ENCODE data around the gene FZD2. TPM values are rescaled to one million over a fixed set of nuclear protein-coding genes. Genes with fewer than 3 reads are reported as not detected.
"Not testable (repeated sequence)": the region's sequence is repeated elsewhere in the genome, so short reads cannot be mapped to it uniquely, and the experiment has no call there.

FZD2 gene
- total RNA-seq = under 1 TPM in 1 of 2 experiments, not detected in 1; 0.30 TPM

GRCh38 chr17:44556832-44557606, at the start of gene FZD2:
Gene FZD2 (plus strand): TSS chr17:44557484. CDS start chr17:44557689, 205 bp downstream.
- Mint-ChIP-seq H3K4me1 (peaks cover 21% of the 10 kb centered on the region), H3K27ac (no peak within 1 kb of the TSS), H3K9me3 (ENCODE audit: low read depth) (no peaks in the 10 kb centered on the region), H3K4me3 (peak within 1 kb of the TSS; percentile 75), H3K36me3 (no peaks in the 10 kb centered on the region), H3K27me3 (peaks cover 81% of the 10 kb centered on the region)
- CTCF ChIA-PET = interaction anchor here (0.6 to 1.0 kb wide), 3 partner anchors 23 to 668 kb away, joined by 3 read pairs; no protein-coding TSS in a partner anchor
- peak; percentile 81 for ATAC-seq
- DNase-seq = peak; percentile 77

GRCh38 chr17:44511241-44512134, 45.8 kb upstream of the FZD2 start:
- CTCF ChIA-PET = interaction anchor here (1.1 kb wide), 1 partner anchor 23 kb away, joined by 3 read pairs; no protein-coding TSS in a partner anchor
- H3K4me1 Mint-ChIP-seq; ATAC-seq; DNase-seq; H3K27ac Mint-ChIP-seq; H3K36me3 Mint-ChIP-seq; H3K27me3 Mint-ChIP-seq; H3K4me3 Mint-ChIP-seq; H3K9me3 Mint-ChIP-seq (ENCODE audit: low read depth): not testable (repeated sequence)

GRCh38 chr17:44518032-44518431, 39.3 kb upstream of the FZD2 start:
- Mint-ChIP-seq H3K36me3 (no peaks in the 10 kb centered on the region), H3K4me3 (no peak overlapping the region), H3K9me3 (ENCODE audit: low read depth) (no peaks in the 10 kb centered on the region), H3K27me3 (peaks cover 13% of the 10 kb centered on the region), H3K4me1 (no peaks in the 10 kb centered on the region), H3K27ac (no peak overlapping the region)
- ATAC-seq = no peak
- no peak for DNase-seq
- CTCF ChIA-PET = no interaction called here

- no peaks in the 10 kb centered on the region for H3K9me3 Mint-ChIP-seq (ENCODE audit: low read depth)
- CTCF ChIA-PET = interaction anchor here (0.6 to 2.6 kb wide), 26 partner anchors 8 to 1516 kb away, joined by 3 to 24 read pairs (median 3); partner anchors contain the start of genes FAM171A2, GPATCH8 and SLC25A39
- no peaks in the 10 kb centered on the region for H3K36me3 Mint-ChIP-seq
- DNase-seq = peak; percentile 77
- no peak overlapping the region for H3K4me3 Mint-ChIP-seq
- H3K4me1 Mint-ChIP-seq = no peaks in the 10 kb centered on the region
- no peak overlapping the region for H3K27ac Mint-ChIP-seq
- peak; percentile 68 for ATAC-seq
- peaks cover 8% of the 10 kb centered on the region for H3K27me3 Mint-ChIP-seq
Observed at GRCh38 chr17:44522883-44523671, 34.2 kb upstream of the FZD2 start.

GRCh38 chr17:44523672-44523972, 33.7 kb upstream of the FZD2 start:
- no peak for ATAC-seq
- Mint-ChIP-seq H3K27ac (no peak overlapping the region), H3K27me3 (peaks cover 8% of the 10 kb centered on the region), H3K4me3 (no peak overlapping the region), H3K36me3 (no peaks in the 10 kb centered on the region), H3K4me1 (no peaks in the 10 kb centered on the region), H3K9me3 (ENCODE audit: low read depth) (no peaks in the 10 kb centered on the region)
- CTCF ChIA-PET = interaction anchor here (0.6 to 2.6 kb wide), 19 partner anchors 10 to 314 kb away, joined by 3 to 24 read pairs (median 4); partner anchors contain the start of genes FAM171A2, GPATCH8 and SLC25A39
- DNase-seq = no peak

- Mint-ChIP-seq H3K4me3 (no peak overlapping the region), H3K27ac (no peak overlapping the region), H3K9me3 (ENCODE audit: low read depth) (no peaks in the 10 kb centered on the region), H3K4me1 (no peaks in the 10 kb centered on the region), H3K36me3 (no peaks in the 10 kb centered on the region), H3K27me3 (peaks cover 11% of the 10 kb centered on the region)
- no peak for ATAC-seq
- CTCF ChIA-PET = no interaction called here
- no peak for DNase-seq
Observed at GRCh38 chr17:44527102-44527501, 30.2 kb upstream of the FZD2 start.

- Mint-ChIP-seq H3K27me3 (peaks cover 11% of the 10 kb centered on the region), H3K36me3 (no peaks in the 10 kb centered on the region), H3K4me3 (no peak overlapping the region), H3K4me1 (no peaks in the 10 kb centered on the region), H3K9me3 (ENCODE audit: low read depth) (no peaks in the 10 kb centered on the region), H3K27ac (no peak overlapping the region)
- no peak for DNase-seq
- ATAC-seq = no peak
- CTCF ChIA-PET = no interaction called here
Observed at GRCh38 chr17:44527954-44528353, 29.3 kb upstream of the FZD2 start.

- Mint-ChIP-seq H3K27ac (no peak overlapping the region), H3K4me3 (no peak overlapping the region), H3K9me3 (ENCODE audit: low read depth) (no peaks in the 10 kb centered on the region), H3K4me1 (peaks cover 7% of the 10 kb centered on the region), H3K27me3 (peaks cover 11% of the 10 kb centered on the region), H3K36me3 (no peaks in the 10 kb centered on the region)
- DNase-seq (no peak), ATAC-seq (no peak)
- CTCF ChIA-PET = no interaction called here
Observed at GRCh38 chr17:44529864-44530263, 27.4 kb upstream of the FZD2 start.

GRCh38 chr17:44530896-44531418, 26.3 kb upstream of the FZD2 start:
- CTCF ChIA-PET = interaction anchor here (0.8 to 1.1 kb wide), 3 partner anchors 9 to 139 kb away, joined by 3 to 4 read pairs (median 4); no protein-coding TSS in a partner anchor
- H3K27ac Mint-ChIP-seq = no peak overlapping the region
- H3K4me1 Mint-ChIP-seq = peaks cover 7% of the 10 kb centered on the region
- H3K4me3 Mint-ChIP-seq = no peak overlapping the region
- H3K27me3 Mint-ChIP-seq = peaks cover 8% of the 10 kb centered on the region
- no peak for DNase-seq
- H3K36me3 Mint-ChIP-seq = no peaks in the 10 kb centered on the region
- ATAC-seq = no peak
- H3K9me3 Mint-ChIP-seq (ENCODE audit: low read depth) = no peaks in the 10 kb centered on the region

- ATAC-seq = peak; percentile 96
- H3K4me1 Mint-ChIP-seq = peaks cover 7% of the 10 kb centered on the region
- H3K9me3 Mint-ChIP-seq (ENCODE audit: low read depth) = no peaks in the 10 kb centered on the region
- CTCF ChIA-PET = interaction anchor here (0.7 to 4.2 kb wide), 24 partner anchors 10 to 334 kb away, joined by 3 to 24 read pairs (median 4); partner anchors contain the start of genes CCDC43 and MEIOC
- no peaks in the 10 kb centered on the region for H3K36me3 Mint-ChIP-seq
- no peak overlapping the region for H3K27ac Mint-ChIP-seq
- DNase-seq = peak; percentile 90
- peaks cover 8% of the 10 kb centered on the region for H3K27me3 Mint-ChIP-seq
- no peak overlapping the region for H3K4me3 Mint-ChIP-seq
Observed at GRCh38 chr17:44533533-44534246, 23.6 kb upstream of the FZD2 start.

- Mint-ChIP-seq H3K27ac (no peak overlapping the region), H3K9me3 (ENCODE audit: low read depth) (no peaks in the 10 kb centered on the region), H3K27me3 (no peaks in the 10 kb centered on the region), H3K4me3 (no peak overlapping the region), H3K36me3 (no peaks in the 10 kb centered on the region), H3K4me1 (peaks cover 7% of the 10 kb centered on the region)
- DNase-seq (no peak), ATAC-seq (no peak)
- CTCF ChIA-PET = interaction anchor here (0.6 to 4.2 kb wide), 6 partner anchors 13 to 154 kb away, joined by 3 to 24 read pairs (median 4); partner anchors contain the start of gene CCDC43
Observed at GRCh38 chr17:44536090-44536953, 21.0 kb upstream of the FZD2 start.

Data from activated CD8-positive, alpha-beta memory T cell treated with anti-CD3 and anti-CD28 coated beads, Interleukin-2, amount 10 ng/mL, durations not matched to agents 7 days and 5 days (primary cell).